SIG-M5 treated with dmso at 0.1 percent for 504 hours (cell line): ENCODE data around the gene PDE9A.

ENCODE experiments used
- DNase-seq: peaks from one replicate; lab custom pipeline; 2025; ENCODE audit not compliant: unreplicated experiment; lab: John Stamatoyannopoulos, UW

The PDE9A gene

DNA sequence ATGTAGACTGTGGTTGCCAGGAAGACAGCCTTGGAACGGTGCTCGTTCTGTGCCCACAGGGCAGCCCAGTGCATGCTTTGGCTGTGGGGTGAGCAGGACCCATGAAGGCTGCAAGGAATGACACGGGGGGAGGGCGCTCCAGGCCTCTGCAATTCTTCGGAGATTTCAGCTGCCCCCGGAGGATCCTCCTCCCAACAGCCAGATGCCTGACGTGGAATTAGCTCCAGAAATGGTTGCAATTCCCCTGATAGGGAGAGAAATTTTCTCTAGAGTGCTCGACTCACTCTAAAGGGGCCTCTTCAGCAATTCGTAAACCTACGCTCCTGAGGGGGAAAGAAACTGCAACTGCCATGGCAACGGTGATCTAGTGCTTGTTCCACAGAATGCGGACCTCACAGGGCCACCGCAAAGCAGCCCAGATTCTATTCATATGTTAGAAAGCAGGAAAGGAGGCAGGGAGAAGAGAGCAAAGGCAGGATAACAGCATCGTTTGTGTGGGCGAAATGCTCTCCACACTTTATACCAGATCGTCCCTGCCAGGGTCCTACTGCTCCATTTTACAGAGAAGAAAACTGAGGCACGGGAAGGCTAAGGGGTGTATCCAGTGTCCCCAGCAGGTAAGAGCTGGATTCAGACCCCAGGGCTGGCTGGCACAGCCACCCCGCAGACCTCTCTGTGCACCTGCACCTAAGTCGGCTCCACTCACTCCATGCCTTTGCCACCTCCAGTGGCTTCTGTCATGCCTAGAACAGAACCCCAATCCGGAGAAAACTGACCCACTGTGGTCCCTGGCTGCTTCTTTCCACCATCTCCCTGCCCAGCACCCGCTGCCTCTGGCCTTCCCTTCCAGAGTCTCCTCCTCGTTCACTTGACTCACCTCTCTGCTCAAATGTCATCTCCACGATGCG, 11.9 kb upstream of the PDE9A start:
- no peak for DNase-seq

DNA sequence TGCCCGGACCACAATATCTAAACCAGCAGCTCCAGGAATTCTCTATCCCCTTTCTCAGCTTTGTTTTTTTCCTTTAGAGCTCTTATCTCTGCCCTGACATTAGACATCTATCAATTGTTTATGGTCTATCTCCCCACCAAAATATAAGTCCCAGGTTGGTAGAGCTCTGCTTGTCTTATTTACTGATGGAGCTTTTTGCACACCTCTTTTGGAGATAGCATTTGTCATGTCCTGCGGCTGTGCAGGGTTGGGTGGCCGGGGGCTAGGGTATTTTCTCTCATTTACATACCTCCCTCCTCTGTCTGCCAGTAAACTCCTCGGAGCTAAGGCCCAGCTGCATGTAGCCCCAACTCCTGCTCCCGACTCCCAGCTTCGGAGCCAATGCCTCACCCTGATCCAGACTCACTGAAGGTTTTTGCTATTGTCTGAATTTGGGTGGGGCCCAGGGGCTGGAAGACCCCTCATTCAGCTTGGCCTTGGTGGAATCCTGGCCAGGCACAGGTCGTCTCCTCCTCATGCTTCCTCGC, 11.1 kb upstream of the PDE9A start:
- no peak for DNase-seq

DNA sequence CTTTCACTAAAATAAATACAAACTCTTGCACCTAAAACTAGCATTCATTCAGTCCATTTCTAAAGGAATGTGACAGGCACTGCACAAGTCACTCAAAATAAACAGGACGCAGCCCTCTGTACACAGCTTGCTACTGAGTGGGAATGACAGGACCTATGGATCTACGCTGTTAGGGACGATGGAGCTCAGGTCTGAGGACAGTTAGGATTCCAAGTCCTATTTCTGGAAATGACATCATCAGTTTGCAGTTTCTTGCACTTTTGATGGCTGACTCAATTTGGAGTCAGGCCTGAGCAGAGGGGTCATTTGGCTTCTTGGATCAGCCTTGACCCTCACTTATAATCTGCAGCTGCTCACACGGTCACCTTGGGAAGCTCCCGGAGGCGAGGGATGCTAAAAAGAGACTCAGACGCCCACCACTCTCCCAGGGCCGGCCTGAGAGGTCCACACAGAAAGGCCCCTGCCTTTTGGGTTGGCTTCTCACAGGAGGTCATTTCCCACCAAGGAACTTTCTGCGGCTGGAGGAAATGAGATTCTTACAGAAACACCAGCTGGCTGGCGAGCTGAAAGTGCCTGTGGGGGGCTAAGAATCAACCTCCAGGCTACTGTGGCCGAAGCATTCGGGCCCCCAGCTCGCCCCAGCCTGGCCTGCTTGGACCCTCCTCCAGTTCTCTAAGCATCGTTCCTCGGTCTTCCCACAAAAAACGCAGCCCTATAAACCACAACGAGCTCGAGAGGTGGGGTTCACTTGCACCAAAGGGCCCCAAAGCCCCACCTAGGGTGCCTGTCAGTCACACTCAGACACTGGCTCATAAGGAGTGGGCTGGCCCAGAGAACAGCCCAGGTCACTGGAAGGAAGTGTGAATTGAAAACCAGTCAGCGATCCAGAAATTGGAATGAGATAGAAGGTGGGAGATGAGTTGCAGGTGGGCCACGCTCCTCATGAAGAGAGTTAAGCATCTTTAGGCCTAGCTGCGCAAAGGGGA, 8.9 kb upstream of the PDE9A start:
- no peak for DNase-seq

DNA sequence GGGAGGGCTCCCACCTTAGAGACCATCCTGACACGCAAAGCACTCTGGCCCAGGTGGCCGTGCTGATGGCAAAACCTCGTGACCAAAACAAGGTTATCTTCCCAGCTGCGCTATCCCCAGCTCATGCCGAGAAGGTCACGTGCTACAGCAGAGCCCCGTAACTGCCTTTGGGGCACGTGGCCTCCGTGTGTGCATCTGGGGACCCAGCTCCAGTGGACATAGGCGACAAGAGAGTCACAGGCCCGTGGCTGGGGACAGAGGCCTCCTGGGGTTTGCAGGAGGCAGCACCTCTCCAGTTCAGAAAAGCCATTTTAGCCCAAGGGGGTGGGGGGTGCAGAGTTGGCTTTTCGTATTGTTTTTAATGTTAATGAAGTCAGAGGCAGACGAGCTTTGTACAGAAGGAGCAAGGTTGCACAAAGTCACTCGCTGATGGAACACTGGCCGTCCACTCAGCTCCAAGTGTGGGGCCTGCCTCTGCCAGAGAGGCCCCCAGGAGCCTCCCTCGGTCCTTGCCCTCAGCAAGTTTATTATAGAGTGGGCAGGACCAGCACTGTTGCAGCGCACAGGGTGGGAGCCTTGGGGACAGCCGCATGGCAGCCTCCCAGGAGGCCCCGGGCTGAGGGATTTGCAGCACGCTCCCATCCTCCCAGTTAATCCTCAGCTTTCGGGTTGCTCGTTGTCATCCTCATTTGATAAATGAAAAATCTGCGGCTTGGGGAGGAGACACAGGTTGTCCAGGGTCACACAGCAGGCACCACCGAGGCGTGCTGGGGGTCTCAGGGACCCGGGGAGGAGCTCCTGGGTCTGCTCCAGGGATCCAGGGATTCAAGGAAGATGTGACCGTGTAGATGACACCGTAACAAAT, 8.0 kb upstream of the PDE9A start:
- no peak for DNase-seq

DNA sequence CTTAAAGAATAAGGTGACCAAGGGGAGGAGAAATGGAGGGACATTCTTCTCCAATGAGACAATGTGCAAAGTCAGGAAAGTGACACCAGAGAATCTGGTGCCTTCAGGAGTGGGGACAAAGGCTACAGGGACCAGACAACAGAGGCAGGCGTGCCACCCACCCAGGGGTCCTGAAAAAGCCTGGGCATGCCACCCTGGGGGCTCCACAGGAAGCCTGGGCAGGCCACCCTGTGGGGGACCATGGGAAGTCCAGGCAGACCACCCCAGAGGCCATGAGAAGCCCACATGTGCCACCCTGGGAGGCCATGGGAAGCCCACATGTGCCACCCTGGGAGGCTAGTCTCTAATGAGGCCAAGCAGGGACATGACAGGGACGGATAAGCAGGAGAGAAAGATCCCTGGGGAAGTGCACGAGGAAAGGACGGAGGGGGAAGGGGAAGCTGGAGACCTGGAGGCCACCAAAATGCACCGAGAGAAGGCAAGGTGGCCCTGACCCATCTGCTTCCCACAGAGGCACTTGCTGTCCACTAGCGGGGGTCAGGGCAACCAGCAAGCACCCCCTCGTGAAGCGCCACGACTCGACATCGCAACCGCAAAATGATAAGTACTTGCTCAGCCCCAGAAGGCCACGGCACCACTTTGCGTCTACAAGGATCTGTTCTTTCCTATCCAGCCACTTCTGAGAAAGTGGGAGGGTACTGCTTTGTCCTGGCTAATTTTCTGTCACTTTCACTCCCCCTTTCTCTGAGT, 7.2 kb upstream of the PDE9A start:
- no peak for DNase-seq

DNA sequence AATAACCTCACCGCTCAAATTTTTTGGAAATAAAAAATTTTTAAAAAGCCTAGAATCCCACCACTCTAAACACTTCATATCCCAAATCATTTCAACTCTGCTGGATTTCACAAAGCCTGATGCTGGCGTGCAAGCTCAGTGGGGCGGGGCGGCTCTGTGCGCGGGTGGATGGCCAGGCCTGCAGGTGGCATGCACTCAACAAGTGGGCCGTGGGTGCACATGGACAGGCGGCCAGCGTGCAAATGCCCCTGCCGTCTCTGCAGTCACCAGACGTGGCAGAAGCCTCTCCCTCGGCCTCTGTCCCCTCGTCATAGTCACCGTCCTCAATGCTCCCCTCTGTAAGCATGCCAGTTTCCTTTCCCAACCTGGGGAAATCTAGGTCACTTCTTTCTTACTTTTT, 6.6 kb upstream of the PDE9A start:
- no peak for DNase-seq

DNA sequence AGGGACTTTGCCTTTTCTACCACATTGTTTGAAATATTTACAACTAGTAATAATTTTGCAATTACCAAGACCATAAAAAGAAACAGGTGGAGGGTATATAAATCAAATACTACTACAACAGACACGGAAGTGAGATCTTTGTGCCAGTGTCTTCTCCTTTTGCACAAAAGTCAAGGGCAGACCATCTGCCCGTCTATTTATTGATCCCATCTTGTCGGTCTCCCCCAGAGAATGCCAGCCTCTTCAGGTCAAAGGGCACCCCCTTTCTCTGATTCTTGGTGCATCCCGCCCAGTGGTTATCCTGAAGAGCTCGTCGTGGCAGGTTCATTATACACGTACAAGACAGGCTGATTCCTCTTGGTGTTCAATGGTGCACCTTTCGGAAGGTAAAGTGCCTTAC, 4.8 kb upstream of the PDE9A start:
- no peak for DNase-seq

DNA sequence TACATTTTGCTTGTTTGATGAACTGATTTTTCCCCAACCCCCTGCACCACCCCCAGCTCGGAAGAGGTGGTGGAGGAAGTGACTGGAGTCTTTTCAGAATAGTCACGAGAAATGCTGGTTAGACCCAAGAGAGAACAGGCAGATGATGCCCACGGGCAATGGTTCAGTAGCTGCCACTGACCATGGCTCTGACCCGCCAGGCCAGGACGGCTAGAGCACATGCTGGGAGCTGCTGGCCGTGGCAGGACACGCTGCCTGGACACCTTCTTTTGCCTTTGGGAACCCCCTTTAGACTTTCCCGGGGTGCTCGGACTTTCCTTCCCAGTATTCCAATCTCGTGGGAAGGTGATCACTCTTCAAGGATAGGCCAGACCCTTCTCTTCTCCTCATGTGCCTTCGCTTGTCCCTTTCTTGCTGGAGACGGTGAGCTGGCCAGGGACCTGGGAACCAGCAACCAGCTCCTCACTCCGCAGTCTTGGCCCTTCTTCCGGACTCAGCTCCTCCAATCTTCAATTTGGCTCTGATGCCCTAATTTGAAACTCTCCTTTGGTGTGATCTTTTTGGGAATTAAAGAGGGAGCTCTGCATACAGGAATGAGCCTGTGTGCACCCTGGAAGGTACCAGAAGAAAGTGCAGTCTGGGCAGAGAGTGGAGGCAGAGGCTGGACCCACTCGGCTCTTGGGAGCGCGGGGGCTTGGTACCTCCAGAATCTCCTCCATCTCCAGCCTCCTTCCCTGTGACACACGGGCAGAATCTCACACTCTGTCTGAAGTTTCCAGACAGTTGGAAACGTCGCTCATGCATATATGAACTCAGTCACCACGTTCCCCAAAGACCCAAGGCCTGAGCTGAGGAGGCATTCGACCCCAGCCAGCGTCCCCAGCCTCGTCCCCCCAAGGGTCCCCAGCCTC, 4.0 kb upstream of the PDE9A start:
- no peak for DNase-seq

DNA sequence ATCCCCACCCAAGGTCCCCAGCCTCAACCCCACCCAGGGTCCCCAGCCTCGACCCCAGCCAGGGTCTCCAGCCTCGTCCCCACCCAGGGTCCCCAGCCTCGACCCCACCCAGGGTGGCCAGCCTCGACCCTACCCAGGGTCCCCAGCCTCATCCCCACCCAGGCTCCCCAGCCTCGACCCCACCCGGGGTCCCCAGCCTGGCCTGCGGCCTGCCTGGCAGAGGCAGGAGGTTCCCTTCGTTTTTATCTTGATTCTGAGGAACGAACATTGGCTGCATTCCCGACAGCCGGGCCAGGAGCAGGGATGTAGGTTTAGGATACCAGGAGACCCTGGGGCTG, 3.4 kb upstream of the PDE9A start:
- no peak for DNase-seq

DNA sequence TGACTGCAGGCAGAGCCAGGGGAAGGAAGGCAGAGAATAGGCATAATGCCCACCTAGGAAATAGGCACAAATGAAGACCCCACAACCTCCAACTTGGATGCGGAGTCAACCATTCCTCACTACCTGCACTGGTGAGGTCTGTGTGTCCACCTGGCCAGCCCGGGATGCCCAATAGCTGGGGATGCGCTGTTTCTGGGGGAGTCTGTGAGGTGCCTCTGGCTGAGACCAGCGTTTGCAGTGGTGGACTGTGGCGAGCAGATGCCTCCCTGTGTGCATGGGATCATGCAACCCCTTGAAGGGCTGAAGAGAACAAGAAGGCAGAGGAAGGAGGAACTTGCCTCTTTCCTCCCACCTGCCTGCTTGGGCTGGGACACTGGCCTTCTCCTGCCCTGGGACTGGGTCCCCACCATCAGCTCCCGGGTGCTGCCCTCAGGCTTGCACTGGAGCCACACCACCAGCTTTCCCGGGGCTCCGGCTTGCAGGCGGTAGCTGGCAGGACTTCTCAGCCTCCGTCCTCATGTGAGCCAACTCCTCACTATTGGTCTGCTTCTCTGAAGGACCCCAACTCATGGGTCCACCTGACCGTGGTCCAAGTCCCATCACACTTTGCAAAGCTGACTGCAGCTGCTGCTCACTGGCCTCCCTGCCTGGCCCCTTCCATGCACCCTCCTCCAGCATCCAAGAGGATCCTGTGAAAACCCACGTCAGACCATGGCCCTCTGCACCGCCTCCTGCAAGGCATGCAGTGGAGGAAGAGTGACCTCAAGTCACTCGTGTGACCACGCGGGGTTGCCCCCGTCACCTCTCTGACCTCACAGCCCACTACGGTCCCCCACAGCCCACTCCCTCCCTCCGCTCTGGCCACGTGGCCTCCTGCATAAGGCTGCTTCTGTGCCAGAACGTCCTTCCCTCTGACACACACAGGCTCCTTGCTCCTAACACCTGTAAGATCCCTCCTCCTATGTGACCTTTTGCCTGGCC, 2.7 kb upstream of the PDE9A start:
- DNase-seq = no peak

DNA sequence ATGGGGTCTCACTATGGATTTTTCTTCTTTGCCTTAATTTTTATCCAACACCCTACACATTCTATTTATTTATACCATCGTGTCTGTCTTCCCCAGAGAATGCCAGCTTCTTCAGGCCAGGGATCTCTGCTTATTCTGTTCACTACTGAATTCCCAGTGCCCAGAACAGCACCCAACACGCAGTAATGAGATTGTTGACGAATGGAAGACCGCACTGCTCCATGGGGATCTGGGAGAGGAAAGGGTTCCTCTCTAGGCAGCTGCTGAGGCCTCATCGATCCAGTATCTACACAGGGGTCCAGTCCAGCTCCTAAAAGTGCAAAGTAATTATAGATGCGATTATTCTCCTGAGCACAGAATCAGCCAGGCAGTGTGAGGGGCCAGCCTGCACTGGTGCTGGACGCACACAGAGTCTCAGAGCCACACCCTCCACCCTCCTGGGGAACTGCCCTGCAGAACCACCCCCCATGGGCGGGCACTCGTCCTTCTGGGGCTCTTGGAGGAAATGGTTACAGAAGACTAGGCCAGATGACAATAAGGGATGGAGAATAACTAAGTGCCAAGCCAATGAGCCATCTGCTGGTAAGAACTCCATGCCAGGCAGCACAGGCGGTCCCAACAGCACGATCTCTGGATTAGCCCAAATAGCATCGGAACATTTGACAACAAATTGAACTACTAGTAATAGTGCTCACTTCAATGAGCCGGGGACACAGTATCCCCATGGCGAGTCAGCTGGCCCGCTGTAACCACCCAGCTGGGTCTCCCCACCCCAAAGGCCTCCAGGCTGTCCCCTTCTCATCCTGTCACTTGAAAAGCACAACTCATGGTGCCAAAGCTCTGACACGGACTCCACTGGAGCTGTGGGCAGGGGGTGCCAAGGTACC, 1.7 kb upstream of the PDE9A start:
- peak; percentile 42 for DNase-seq

DNA sequence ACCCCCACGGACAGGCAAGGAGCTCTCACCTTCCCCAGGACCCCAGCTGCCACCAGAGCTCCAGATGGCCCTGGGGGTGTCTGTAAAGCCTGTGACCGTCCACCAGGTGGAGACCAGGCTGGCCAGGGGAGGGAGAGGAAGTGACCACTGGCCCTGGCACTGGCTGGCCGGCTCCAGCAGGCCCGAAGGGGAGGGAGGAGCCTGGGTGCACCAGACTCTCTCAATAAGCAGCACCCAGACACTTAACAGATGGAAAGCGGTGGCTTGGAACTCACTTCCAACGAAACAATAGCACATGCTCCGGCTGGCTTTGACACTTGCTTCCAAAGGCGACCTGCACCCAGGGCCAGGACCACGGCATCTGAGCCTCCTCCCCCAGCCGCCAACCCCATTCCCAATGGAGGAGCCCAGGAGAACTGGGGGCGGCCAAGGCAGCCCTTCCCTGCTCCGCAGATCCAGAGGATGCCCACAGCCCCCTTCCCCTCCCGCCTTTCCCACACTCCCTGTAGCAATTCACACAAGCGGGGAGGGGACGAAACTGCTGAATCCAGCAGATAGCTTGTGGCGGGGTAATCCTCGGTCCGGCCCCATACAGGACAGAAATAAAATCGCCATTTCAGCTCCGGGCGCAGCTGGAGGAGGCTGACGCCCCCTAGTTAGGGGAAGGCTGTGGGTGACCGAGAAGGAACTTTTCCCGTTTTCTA, 742 bp upstream of the PDE9A start:
- no peak for DNase-seq

DNA sequence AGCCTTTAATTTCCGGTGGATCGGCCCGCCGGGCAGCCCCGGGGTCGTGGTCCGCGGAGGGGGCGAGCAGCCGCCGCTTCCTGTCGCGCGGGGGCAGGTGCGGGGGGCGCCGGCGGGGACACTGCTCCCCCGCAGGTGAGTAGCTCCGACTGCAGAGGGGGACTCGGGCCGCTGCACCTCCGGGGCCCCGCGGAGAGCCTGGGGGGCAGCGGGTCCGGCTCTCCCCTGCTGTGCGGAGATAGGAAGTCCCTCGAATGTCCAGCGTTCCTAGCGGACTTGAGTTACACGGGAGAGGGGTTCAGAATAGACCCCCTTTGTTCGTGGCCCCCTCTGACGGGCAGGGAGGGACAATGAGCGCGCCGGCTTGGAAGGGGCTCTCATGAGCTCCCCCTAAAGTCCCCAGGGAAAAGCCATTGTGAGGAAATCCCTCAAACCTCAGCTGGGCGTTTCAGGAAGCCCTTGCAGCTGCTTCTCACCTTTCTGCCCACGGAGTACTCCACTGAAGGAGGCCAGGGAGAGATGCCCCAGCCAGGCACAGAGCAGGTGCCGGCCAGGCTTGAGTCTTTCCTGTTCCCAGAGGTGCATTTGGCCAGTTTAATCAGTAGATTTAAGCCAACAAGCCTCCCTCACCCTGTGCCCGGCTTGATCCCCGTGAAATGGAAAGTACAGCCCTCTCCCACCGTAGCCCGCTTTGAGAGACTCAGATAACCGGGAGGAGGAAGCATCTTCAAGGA, 925 bp downstream of the PDE9A start:
- DNase-seq = no peak

DNA sequence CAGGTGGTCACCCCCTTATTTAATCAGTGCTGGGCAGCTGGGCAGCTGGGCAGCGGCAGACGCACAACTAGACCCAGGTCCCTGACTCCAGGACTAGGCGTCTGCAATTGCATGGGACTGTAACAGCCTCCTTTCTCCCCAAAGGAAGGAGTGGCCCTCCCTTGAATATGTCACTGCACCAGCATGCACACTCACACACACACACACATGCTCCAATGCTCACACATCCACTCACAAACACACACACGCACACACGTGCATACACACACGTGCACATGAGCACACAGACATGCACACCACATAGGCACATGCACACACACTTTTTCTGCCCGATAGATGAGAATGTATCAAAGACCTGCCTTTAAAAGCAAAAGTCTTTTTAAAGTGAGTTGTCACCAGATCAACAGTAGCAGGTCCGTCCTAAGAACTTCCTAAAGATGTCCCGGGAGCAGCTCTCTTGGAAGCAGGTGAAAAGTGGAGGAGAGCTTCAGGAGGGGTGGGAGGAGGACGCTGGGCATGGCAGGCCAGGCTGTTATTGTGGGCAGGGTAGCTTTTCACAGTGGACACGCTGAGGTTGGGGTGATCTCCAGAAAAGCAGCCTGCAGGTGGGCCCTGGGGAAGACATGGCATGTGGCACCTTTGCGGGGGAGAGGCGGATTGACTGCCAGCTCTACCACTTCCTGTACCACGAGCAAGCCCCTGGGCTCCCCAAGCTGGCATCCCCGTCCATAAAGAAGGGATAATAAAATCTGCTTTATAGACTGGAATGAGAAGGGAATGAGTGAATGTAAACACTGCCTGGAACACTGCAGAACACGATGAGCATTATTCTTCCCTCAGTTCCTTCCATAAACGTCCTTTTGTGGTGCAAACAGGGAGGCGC, 1.7 kb downstream of the PDE9A start:
- DNase-seq = no peak
